Breast epithelium (tissue), 4 donors: ENCODE data around the gene TRIM43. TPM values are rescaled to one million over a fixed set of nuclear protein-coding genes. Genes with fewer than 3 reads are reported as not detected.
A peak's percentile ranks its signal among the peaks of the same experiment; 100 is the strongest.
"Not testable (repeated sequence)": the region's sequence is repeated elsewhere in the genome, so short reads cannot be mapped to it uniquely, and the experiment has no call there.

Experiments used
- DNase-seq, 2 donors: peaks; one replicate each; pipeline ENCODE4 v3.0.0-alpha.2; 2019; ENCODE audit warnings: low spot score in 2 of 2
- H3K27ac ChIP-seq, 2 donors: fragments of 200-600 bp; sonication (generic) in 1 of 2; one replicate each; pipeline ENCODE4 v1.5.1; 2016 to 2019; ENCODE audit warnings: mild to moderate bottlenecking in 1 of 2
- H3K27me3 ChIP-seq, 2 donors: fragments of 200-600 bp; sonication (generic) in 1 of 2; one replicate each; pipeline versions ENCODE4 v1.5.1 to v1.6.0; 2017 to 2019; ENCODE audit warnings: control low read depth in 1 of 2, mild to moderate bottlenecking in 1 of 2
- H3K36me3 ChIP-seq: fragments of 200-600 bp; one replicate; pipeline ENCODE4 v1.5.1; 2019
- H3K4me1 ChIP-seq, 2 donors: fragments of 200-600 bp; sonication (generic); one replicate each; pipeline ENCODE4 v1.5.1; 2016 to 2019; ENCODE audit warnings: control low read depth in 1 of 2
- H3K4me3 ChIP-seq, 3 donors: fragments of 200-600 bp; sonication (generic); 1 replicate in 2 of 3; 2 replicates in 1 of 3; pipeline ENCODE4 v1.5.1; 2016 to 2019; ENCODE audit warnings: mild to moderate bottlenecking in 3 of 3, moderate library complexity in 2 of 3
- H3K9me3 ChIP-seq, 2 donors: fragments of 200-600 bp; sonication (generic) in 1 of 2; one replicate each; pipeline ENCODE4 v1.5.1; 2016 to 2019; ENCODE audit warnings: control low read depth in 1 of 2
- intact Hi-C: fragments of 100-400 bp; cut with DNase I; formaldehyde crosslinking; loops from one replicate; pipeline ENCODE4 v1.15.1; 2023; ENCODE audit warnings: low total_unique reads
- total RNA-seq, 3 donors: library from RNA; depleted of rRNA; stranded (reverse); fragments of >200 nt; gene quantifications; one replicate each; pipeline ENCODE4 v1.1.0, GENCODE V29; 2016

Gene TRIM43
- total RNA-seq, 3 donors from 2014 or later: not detected

- H3K9me3 ChIP-seq, H3K4me1 ChIP-seq, H3K27me3 ChIP-seq, intact Hi-C loops, DNase-seq, H3K4me3 ChIP-seq, H3K27ac ChIP-seq, H3K36me3 ChIP-seq: not testable (repeated sequence)
Observed at GRCh38 chr2:95613048-95613447, 21.2 kb downstream of the TRIM43 start.

GRCh38 chr2:95622728-95623127, 30.9 kb downstream of the TRIM43 start:
- intact Hi-C loops, H3K36me3 ChIP-seq, H3K27me3 ChIP-seq, DNase-seq, H3K4me1 ChIP-seq, H3K4me3 ChIP-seq, H3K9me3 ChIP-seq, H3K27ac ChIP-seq: not testable (repeated sequence)

GRCh38 chr2:95630987-95631386, 39.2 kb downstream of the TRIM43 start:
- intact Hi-C loops, H3K36me3 ChIP-seq, DNase-seq, H3K4me3 ChIP-seq, H3K4me1 ChIP-seq, H3K27ac ChIP-seq, H3K27me3 ChIP-seq, H3K9me3 ChIP-seq: not testable (repeated sequence)

- intact Hi-C loops: not testable (repeated sequence)
Observed at GRCh38 chr2:95633626-95634259, 41.9 kb downstream of the TRIM43 start.

GRCh38 chr2:95640515-95641288, 48.9 kb downstream of the TRIM43 start:
- intact Hi-C loops, H3K27me3 ChIP-seq, H3K36me3 ChIP-seq, H3K9me3 ChIP-seq, DNase-seq, H3K4me1 ChIP-seq, H3K27ac ChIP-seq, H3K4me3 ChIP-seq: not testable (repeated sequence)

More at GRCh38 chr2:95633626-95634259, 41.9 kb downstream of the TRIM43 start:
- not testable (repeated sequence) for H3K4me3 ChIP-seq, H3K9me3 ChIP-seq, H3K27me3 ChIP-seq, DNase-seq, H3K36me3 ChIP-seq, H3K27ac ChIP-seq, H3K4me1 ChIP-seq

- DNase-seq, H3K4me1 ChIP-seq, intact Hi-C loops, H3K27me3 ChIP-seq, H3K36me3 ChIP-seq, H3K27ac ChIP-seq, H3K4me3 ChIP-seq, H3K9me3 ChIP-seq: not testable (repeated sequence)
Observed at GRCh38 chr2:95641289-95641575, 49.4 kb downstream of the TRIM43 start.

- H3K27me3 ChIP-seq, H3K27ac ChIP-seq, H3K4me3 ChIP-seq, H3K36me3 ChIP-seq, intact Hi-C loops, H3K9me3 ChIP-seq, H3K4me1 ChIP-seq: not testable (repeated sequence)
- DNase-seq: peak in 1 of 2 donors; percentile 47
Observed at GRCh38 chr2:95641787-95642186, 50.0 kb downstream of the TRIM43 start.

- peak overlapping the region in 1 of 2 donors; percentile 38 for H3K27ac ChIP-seq
Observed at GRCh38 chr2:95642360-95642759, 50.6 kb downstream of the TRIM43 start.

GRCh38 chr2:95642951-95643350, 51.1 kb downstream of the TRIM43 start:
- H3K4me1 ChIP-seq, intact Hi-C loops, DNase-seq, H3K4me3 ChIP-seq, H3K36me3 ChIP-seq, H3K27ac ChIP-seq, H3K27me3 ChIP-seq, H3K9me3 ChIP-seq: not testable (repeated sequence)

More at GRCh38 chr2:95642360-95642759, 50.6 kb downstream of the TRIM43 start:
- H3K4me3 ChIP-seq, DNase-seq, H3K4me1 ChIP-seq, intact Hi-C loops, H3K27me3 ChIP-seq, H3K36me3 ChIP-seq, H3K9me3 ChIP-seq: not testable (repeated sequence)

- H3K27me3 ChIP-seq, intact Hi-C loops, H3K36me3 ChIP-seq, H3K9me3 ChIP-seq, H3K4me3 ChIP-seq, H3K4me1 ChIP-seq, DNase-seq, H3K27ac ChIP-seq: not testable (repeated sequence)
Observed at GRCh38 chr2:95645312-95645711, 53.5 kb downstream of the TRIM43 start.

- H3K9me3 ChIP-seq, H3K4me1 ChIP-seq, intact Hi-C loops, H3K4me3 ChIP-seq, H3K36me3 ChIP-seq, H3K27me3 ChIP-seq, H3K27ac ChIP-seq, DNase-seq: not testable (repeated sequence)
Observed at GRCh38 chr2:95646274-95646994, 54.6 kb downstream of the TRIM43 start.

GRCh38 chr2:95648894-95649544, 57.2 kb downstream of the TRIM43 start:
- intact Hi-C loops, H3K9me3 ChIP-seq, H3K27ac ChIP-seq, H3K36me3 ChIP-seq, H3K27me3 ChIP-seq, DNase-seq, H3K4me1 ChIP-seq, H3K4me3 ChIP-seq: not testable (repeated sequence)
